HG03139 (cell line): Measurements from ENCODE around the gene LSM14B.
"Not testable (repeated sequence)": the region's sequence is repeated elsewhere in the genome, so short reads cannot be mapped to it uniquely, and the experiment has no call there.

ENCODE experiments used
- ATAC-seq: cut with Tn5 transposase; IDR thresholded peaks from one replicate; pipeline ENCODE4 v1.9.1; 2021; ENCODE audit not compliant: unreplicated experiment

The LSM14B gene

GRCh38 chr20:62145688-62146018 lies 23.4 kb downstream of the LSM14B start:
- ATAC-seq: no peak

- no peak for ATAC-seq
Measured at GRCh38 chr20:62146019-62146755, 23.9 kb downstream of the LSM14B start.

- no peak for ATAC-seq
Measured at GRCh38 chr20:62147125-62147524, 24.9 kb downstream of the LSM14B start.

- no peak for ATAC-seq
Measured at GRCh38 chr20:62147528-62147927, 25.3 kb downstream of the LSM14B start.

- ATAC-seq: not testable (repeated sequence)
Measured at GRCh38 chr20:62148383-62148782, 26.1 kb downstream of the LSM14B start.

- no peak for ATAC-seq
Measured at GRCh38 chr20:62148908-62149314, 26.6 kb downstream of the LSM14B start.

- ATAC-seq: no peak
Measured at GRCh38 chr20:62149532-62150309, 27.4 kb downstream of the LSM14B start.

GRCh38 chr20:62150310-62150575 lies 28.0 kb downstream of the LSM14B start:
- ATAC-seq: no peak

GRCh38 chr20:62151225-62151624 lies 28.9 kb downstream of the LSM14B start:
- no peak for ATAC-seq

- ATAC-seq: no peak
Measured at GRCh38 chr20:62151835-62152364, 29.6 kb downstream of the LSM14B start.

GRCh38 chr20:62155428-62156253 lies 33.4 kb downstream of the LSM14B start:
- no peak for ATAC-seq

- no peak for ATAC-seq
Measured at GRCh38 chr20:62156254-62156556, 33.9 kb downstream of the LSM14B start.

GRCh38 chr20:62156592-62157386 lies 34.5 kb downstream of the LSM14B start:
- ATAC-seq: no peak

GRCh38 chr20:62157387-62158087 lies 35.3 kb downstream of the LSM14B start:
- ATAC-seq: no peak

- ATAC-seq: no peak
Measured at GRCh38 chr20:62158088-62158400, 35.8 kb downstream of the LSM14B start.

- no peak for ATAC-seq
Measured at GRCh38 chr20:62158541-62158940, 36.3 kb downstream of the LSM14B start.

GRCh38 chr20:62159052-62159451 lies 36.8 kb downstream of the LSM14B start:
- no peak for ATAC-seq

GRCh38 chr20:62159839-62160238 lies 37.6 kb downstream of the LSM14B start:
- ATAC-seq: no peak

GRCh38 chr20:62160253-62160652 lies 38.0 kb downstream of the LSM14B start:
- ATAC-seq: no peak

- no peak for ATAC-seq
Measured at GRCh38 chr20:62160876-62161275, 38.6 kb downstream of the LSM14B start.

GRCh38 chr20:62161347-62161746 lies 39.1 kb downstream of the LSM14B start:
- no peak for ATAC-seq
